Hindlimb muscle (tissue), 1 donor: ENCODE measurements around the gene NUDT1. TPM values are rescaled to one million over a fixed set of nuclear protein-coding genes. Genes with fewer than 3 reads are reported as not detected.

Experiments used
- DNase-seq: peaks from one replicate; pipeline ENCODE4 v3.0.0-alpha.2; 2013
- polyA plus RNA-seq: library from polyadenylated mRNA; unstranded; fragments of 120-200 nt; gene quantifications from one replicate; pipeline ENCODE4 v1.2.1, GENCODE V29; 2013; ENCODE audit not compliant: insufficient read length

Gene NUDT1
- polyA plus RNA-seq, 1 donor, result 17.4 TPM

DNA sequence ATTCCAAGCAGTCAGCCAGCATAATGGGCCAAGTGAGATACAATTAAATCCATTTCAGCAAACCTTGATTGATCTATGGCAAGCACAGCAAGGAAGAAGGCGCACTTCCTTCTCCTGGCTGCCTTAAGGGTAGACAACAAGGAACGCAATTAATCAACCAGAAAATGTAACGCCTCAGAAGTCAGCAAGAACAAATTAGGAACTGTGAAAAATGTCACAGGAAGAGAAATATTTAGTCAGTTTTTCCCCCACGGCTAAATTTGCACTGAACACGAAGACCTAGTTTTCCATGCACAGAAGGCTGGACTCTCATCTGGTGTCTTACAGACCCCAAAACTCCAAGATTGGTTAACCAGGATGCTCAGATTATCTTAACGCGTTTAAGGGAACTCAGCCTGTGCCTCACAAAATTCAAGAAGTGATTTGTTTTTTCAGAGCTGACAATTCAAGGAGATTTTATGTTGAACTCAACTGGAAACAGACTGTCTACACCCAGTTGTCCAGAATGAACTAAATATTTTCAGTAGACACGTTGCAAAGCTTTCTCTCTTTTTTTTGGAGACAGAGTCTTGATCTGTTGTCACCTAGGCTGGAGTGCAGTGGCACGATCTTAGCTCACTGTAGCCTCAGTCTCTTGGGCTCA lies 58.0 kb downstream of the NUDT1 start:
- DNase-seq, result no peak

Other genes with a start within 250 kb of the NUDT1 start
- 27.6 TPM for gene MAD1L1, start 9.3 kb upstream of the NUDT1 start, polyA plus RNA-seq
- 24.9 TPM for gene MRM2, start within 50 bp of the NUDT1 start, polyA plus RNA-seq
- 29.4 TPM for gene SNX8, start 72.2 kb downstream of the NUDT1 start, polyA plus RNA-seq
- 110 TPM for gene EIF3B, start 112.6 kb downstream of the NUDT1 start, polyA plus RNA-seq
- gene CHST12, start 161.4 kb downstream of the NUDT1 start, polyA plus RNA-seq, result 10.9 TPM
- gene GRIFIN, start 234.2 kb downstream of the NUDT1 start, polyA plus RNA-seq, result not detected